HL-60 (cell line): ENCODE measurements around the gene ZDHHC16.
A peak's percentile ranks its signal among the peaks of the same experiment; 100 is the strongest.
"Not testable (repeated sequence)": the region's sequence is repeated elsewhere in the genome, so short reads cannot be mapped to it uniquely, and the experiment has no call there.

Source experiments
- DNase-seq, 2 experiments: peaks; one replicate each; pipeline ENCODE4 v3.0.0-alpha.2; 2010 to 2020; ENCODE audit warnings: low read depth in 1 of 2, low spot score in 1 of 2
- H3K27ac ChIP-seq: fragments of 250-450 bp; sonication (Bioruptor Pico); replicated peaks from 2 replicates; pipeline ENCODE4 v1.5.1; 2020; ENCODE audit warnings: mild to moderate bottlenecking, moderate library complexity
- H3K27me3 ChIP-seq: fragments of 250-450 bp; sonication (Bioruptor Pico); 2 replicates; pipeline ENCODE4 v1.5.1; 2021; ENCODE audit warnings: mild to moderate bottlenecking, moderate library complexity; ENCODE audit not compliant: insufficient read depth, poor library complexity, severe bottlenecking
- H3K4me3 ChIP-seq: replicated peaks from 2 replicates; pipeline ENCODE4 v1.5.1; 2011; ENCODE audit warnings: mild to moderate bottlenecking, control low read depth, low read length; ENCODE audit not compliant: insufficient read depth
- GABPA ChIP-seq: IDR thresholded peaks from 2 replicates; pipeline ENCODE4 v1.6.1; 2012; ENCODE audit warnings: low read depth
- POLR2AphosphoS5 ChIP-seq: IDR thresholded peaks from 2 replicates; pipeline ENCODE4 v1.6.1; 2012; ENCODE audit warnings: low read depth
- SPI1 ChIP-seq: IDR thresholded peaks from 2 replicates; pipeline ENCODE4 v1.6.1; 2012; ENCODE audit warnings: low read depth, mild to moderate bottlenecking, borderline replicate concordance
- TF ChIP-seq, protein P1 (sequence below): IDR thresholded peaks from one replicate; pipeline ENCODE4 v1.5.1; 2011; ENCODE audit warnings: low read length, control low read depth, inconsistent platforms; ENCODE audit not compliant: insufficient read depth
- TF ChIP-seq, protein P2 (sequence below): IDR thresholded peaks from 2 replicates; pipeline ENCODE4 v1.6.1; 2012; ENCODE audit warnings: low read depth; ENCODE audit not compliant: insufficient replicate concordance

ZDHHC16 gene

DNA sequence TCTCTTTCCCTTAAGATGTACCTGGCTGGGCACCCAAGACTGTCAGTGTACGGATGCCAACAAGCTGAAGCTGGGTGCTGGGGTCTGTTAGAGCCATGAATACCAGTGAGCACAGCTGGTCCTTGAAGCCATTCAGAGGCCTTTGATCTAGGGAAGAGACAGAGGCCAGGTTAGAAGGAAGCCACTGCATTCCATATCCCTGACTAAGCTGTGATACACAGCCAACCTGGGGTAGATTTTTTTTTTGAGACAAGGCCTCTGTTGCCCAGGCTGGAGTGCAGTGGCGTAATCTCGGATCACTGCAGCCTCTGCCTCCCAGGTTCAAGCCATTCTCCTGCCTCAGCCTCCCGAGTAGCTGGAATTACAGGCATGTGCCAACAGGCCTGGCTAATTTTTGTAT lies 20.8 kb downstream of the ZDHHC16 start:
- TF ChIP-seq, protein P1, sequence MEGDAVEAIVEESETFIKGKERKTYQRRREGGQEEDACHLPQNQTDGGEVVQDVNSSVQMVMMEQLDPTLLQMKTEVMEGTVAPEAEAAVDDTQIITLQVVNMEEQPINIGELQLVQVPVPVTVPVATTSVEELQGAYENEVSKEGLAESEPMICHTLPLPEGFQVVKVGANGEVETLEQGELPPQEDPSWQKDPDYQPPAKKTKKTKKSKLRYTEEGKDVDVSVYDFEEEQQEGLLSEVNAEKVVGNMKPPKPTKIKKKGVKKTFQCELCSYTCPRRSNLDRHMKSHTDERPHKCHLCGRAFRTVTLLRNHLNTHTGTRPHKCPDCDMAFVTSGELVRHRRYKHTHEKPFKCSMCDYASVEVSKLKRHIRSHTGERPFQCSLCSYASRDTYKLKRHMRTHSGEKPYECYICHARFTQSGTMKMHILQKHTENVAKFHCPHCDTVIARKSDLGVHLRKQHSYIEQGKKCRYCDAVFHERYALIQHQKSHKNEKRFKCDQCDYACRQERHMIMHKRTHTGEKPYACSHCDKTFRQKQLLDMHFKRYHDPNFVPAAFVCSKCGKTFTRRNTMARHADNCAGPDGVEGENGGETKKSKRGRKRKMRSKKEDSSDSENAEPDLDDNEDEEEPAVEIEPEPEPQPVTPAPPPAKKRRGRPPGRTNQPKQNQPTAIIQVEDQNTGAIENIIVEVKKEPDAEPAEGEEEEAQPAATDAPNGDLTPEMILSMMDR, result no peak
- TF ChIP-seq POLR2AphosphoS5, result no peak
- TF ChIP-seq, protein P2, sequence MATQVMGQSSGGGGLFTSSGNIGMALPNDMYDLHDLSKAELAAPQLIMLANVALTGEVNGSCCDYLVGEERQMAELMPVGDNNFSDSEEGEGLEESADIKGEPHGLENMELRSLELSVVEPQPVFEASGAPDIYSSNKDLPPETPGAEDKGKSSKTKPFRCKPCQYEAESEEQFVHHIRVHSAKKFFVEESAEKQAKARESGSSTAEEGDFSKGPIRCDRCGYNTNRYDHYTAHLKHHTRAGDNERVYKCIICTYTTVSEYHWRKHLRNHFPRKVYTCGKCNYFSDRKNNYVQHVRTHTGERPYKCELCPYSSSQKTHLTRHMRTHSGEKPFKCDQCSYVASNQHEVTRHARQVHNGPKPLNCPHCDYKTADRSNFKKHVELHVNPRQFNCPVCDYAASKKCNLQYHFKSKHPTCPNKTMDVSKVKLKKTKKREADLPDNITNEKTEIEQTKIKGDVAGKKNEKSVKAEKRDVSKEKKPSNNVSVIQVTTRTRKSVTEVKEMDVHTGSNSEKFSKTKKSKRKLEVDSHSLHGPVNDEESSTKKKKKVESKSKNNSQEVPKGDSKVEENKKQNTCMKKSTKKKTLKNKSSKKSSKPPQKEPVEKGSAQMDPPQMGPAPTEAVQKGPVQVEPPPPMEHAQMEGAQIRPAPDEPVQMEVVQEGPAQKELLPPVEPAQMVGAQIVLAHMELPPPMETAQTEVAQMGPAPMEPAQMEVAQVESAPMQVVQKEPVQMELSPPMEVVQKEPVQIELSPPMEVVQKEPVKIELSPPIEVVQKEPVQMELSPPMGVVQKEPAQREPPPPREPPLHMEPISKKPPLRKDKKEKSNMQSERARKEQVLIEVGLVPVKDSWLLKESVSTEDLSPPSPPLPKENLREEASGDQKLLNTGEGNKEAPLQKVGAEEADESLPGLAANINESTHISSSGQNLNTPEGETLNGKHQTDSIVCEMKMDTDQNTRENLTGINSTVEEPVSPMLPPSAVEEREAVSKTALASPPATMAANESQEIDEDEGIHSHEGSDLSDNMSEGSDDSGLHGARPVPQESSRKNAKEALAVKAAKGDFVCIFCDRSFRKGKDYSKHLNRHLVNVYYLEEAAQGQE, result no peak
- TF ChIP-seq GABPA, result no peak
- no peak for TF ChIP-seq SPI1
- Histone ChIP-seq H3K27me3 (no peaks in the 10 kb centered on the region), H3K27ac (no peak overlapping the region), H3K4me3 (no peak overlapping the region)
- DNase-seq, result no peak

DNA sequence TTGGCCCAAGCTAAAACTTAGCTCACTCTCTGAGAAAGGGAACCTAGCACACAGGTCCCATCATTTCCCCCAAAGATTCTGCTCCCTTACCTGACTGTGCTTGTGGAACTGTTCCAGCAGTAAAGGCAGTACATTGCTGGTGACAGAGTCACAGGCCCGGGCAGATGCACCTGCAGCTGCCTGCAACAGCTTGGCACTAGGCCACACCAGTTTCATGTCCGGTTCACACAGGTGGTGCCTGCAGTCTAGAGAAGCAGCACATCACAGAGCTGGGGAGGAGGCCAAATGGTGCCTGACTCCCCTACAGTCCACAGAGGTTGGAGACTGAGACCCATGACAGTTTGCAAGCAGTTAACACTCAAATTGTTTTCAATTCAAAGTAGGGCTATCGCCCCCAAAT lies 22.2 kb downstream of the ZDHHC16 start:
- no peak overlapping the region for H3K27ac ChIP-seq
- TF ChIP-seq, protein P2, result no peak
- TF ChIP-seq POLR2AphosphoS5 (no peak), GABPA (no peak), SPI1 (no peak)
- TF ChIP-seq, protein P1, result no peak
- no peak overlapping the region for H3K4me3 ChIP-seq
- no peaks in the 10 kb centered on the region for H3K27me3 ChIP-seq
- DNase-seq, result no peak

DNA sequence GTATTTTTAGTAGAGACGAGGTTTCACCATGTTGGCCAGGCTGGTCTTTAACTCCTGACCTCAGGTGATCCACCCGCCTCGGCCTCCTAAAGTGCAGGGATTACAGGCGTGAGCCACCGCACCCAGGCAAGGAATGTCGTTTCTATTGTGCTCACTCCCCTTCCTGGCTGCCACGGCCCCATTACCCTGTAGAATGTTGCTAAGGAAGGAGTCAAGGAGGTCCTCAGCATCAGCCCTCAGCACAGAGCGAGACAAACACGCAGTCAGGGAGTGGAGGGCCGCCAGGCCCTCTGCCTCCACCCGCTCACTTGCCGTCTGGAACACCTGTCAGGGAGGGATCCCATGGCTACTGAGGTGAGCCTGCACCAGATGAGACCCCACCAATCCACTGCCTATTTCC lies 22.8 kb downstream of the ZDHHC16 start:
- H3K27me3 ChIP-seq, H3K27ac ChIP-seq, DNase-seq, H3K4me3 ChIP-seq: not testable (repeated sequence)

DNA sequence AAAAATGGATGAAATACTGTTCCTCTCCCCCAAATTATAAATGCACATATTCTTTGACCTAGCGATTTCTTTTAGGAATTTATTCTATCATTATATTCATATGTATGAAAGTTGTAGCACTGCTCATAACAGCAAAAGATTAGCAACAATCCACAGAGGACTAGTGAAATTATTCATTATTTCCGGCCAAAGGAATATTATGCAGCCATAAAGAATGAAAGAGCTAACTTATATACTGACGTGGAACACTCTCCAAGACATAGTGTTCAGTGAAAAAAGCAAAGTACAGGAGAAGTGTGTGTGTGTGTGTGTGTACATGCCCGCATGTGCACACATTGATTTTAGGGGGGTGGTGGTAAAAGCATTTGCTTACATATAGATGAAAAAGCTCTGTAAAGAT lies 28.9 kb downstream of the ZDHHC16 start:
- TF ChIP-seq, protein P1, result no peak
- no peak for TF ChIP-seq POLR2AphosphoS5
- no peak overlapping the region for H3K4me3 ChIP-seq
- no peaks in the 10 kb centered on the region for H3K27me3 ChIP-seq
- H3K27ac ChIP-seq, result peak overlapping the region; percentile 38; the same call in 1 of the 2 replicates
- DNase-seq, result no peak
